Testis (tissue), 5 donors: Measurements from ENCODE around the gene PRKAA1. TPM values are rescaled to one million over a fixed set of nuclear protein-coding genes. Genes with fewer than 3 reads are reported as not detected.

ENCODE experiments used
- DNase-seq: peaks from one replicate; pipeline ENCODE4 v3.0.0-alpha.2; 2019
- H3K27ac ChIP-seq, 2 donors: fragments of 200-600 bp; sonication (generic); one replicate each; pipeline ENCODE4 v1.5.1; 2019
- H3K27me3 ChIP-seq: fragments of 200-600 bp; sonication (generic); one replicate; pipeline ENCODE4 v1.5.1; 2019
- H3K36me3 ChIP-seq: fragments of 200-600 bp; sonication (generic); one replicate; pipeline ENCODE4 v1.5.1; 2017; ENCODE audit warnings: low read depth; ENCODE audit errors: missing control alignments
- H3K4me1 ChIP-seq: fragments of 200-600 bp; sonication (generic); one replicate; pipeline ENCODE4 v1.5.1; 2019
- H3K4me3 ChIP-seq, 2 donors: fragments of 200-600 bp; sonication (generic); one replicate each; pipeline ENCODE4 v1.5.1; 2017 to 2019
- H3K9me3 ChIP-seq: fragments of 200-600 bp; sonication (generic); one replicate; pipeline ENCODE4 v1.5.1; 2017
- CTCF ChIP-seq, 3 experiments: fragments of 450-650 bp in 2 of 3; fragments of 200-600 bp in 1 of 3; sonication (generic) in 1 of 3; IDR thresholded peaks; one replicate each; pipeline ENCODE4 v1.5.1; 2016 to 2019; ENCODE audit warnings: antibody characterized with exemption in 3 of 3, mild to moderate bottlenecking in 2 of 3, moderate library complexity in 1 of 3
- POLR2A ChIP-seq: fragments of 450-650 bp; IDR thresholded peaks from one replicate; pipeline ENCODE4 v1.6.1; 2017; ENCODE audit warnings: antibody characterized with exemption, mild to moderate bottlenecking, moderate library complexity
- WGBS, 2 donors: methylation state at CpG; one replicate each; pipeline ENCODE4 v1.1.5; 2018; 5-methylcytosine and 5-hydroxymethylcytosine counted together
- intact Hi-C: fragments of 100-400 bp; cut with DNase I; formaldehyde crosslinking; loops from one replicate; pipeline ENCODE4 v1.15.1; 2023; ENCODE audit warnings: low total_unique reads
- long read RNA-seq, 2 donors: transcript quantifications; one replicate each; lab custom pipeline, GENCODE V29; 2026
- polyA plus RNA-seq: library from polyadenylated mRNA; stranded (reverse); fragments of 350-450 nt; fragmentation: Illumina TruSeq; extraction: RNeasy Lipid Tissue Mini Kit (QIAGEN cat#74804); gene quantifications from one replicate; pipeline ENCODE4 v1.2.3, GENCODE V29; 2014; ENCODE audit warnings: low read depth, low replicate concordance; ENCODE audit not compliant: insufficient read depth
- total RNA-seq, 2 donors: library from RNA; depleted of rRNA; stranded (reverse); fragments of >200 nt; gene quantifications; one replicate each; pipeline ENCODE4 v1.2.3, GENCODE V29; 2016

The PRKAA1 gene
- total RNA-seq: 10 to 100 TPM; 81.7 to 92.8 TPM
- polyA plus RNA-seq: 144 TPM
- long read RNA-seq, donor 1, full-length matches to known transcripts: 17 of 733 reads
- long read RNA-seq, donor 1, partial matches to known transcripts: 680 of 733 reads
- long read RNA-seq, donor 1, other reads (novel, unspliced or antisense): 36 of 733 reads
- long read RNA-seq, donor 2, full-length matches to known transcripts: 7 of 7 reads
- long read RNA-seq, donor 2, partial matches to known transcripts: 0 of 7 reads
- long read RNA-seq, donor 2, other reads (novel, unspliced or antisense): 0 of 7 reads

DNA sequence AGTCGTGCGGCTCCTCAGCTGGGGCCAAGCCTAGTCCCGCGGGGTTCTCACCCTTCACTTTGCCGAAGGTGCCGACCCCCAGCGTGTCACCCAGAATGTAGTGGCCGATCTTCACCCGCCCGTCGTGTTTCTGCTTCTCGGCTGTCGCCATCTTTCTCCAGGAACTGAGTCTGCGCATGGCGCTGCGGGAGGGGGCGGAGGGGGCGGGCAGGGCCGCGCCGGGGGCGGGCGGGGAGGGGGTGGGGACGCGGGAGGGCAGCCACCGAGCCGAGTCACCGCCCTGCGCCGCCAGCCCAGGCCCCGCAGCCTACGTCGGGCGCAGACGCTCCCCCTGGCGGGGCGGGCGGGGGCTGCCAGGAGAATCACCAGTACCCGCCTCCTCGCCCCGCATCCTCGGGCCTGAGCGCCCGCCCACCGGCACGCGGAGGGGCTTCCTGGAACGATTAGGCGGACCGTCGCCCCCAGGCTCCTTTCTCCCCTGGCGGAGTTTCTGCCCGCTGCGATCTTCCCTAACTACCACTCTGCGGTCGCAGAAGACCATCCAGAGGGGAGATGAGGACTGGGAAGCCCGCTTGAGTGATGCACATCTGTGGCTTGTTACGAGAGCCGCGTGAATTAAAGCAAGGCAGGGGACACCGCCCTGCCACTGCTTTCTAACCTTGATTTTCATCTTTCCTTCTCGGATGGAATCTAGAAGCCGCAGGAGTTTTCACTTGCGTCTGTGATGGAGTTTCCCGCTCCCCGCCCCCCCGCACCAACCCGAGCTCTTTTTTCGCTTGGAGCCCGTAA, at the start of gene PRKAA1:
TSS of gene PRKAA1 (minus strand) at position 363 of the 789 bp plus-strand sequence. CDS start at position 178, 185 bp downstream.
- intact Hi-C loops: no loop called here
- peak; percentile 8 for TF ChIP-seq POLR2A
- peak in 2 of 3 experiments; percentile 57 to 62 for TF ChIP-seq CTCF (IDR thresholded peaks at IDR 0.05)
- no peaks in the 10 kb centered on the region for H3K36me3 ChIP-seq
- H3K27me3 ChIP-seq: no peaks in the 10 kb centered on the region
- 0 to 1% methylated on average over 12 to 56 of the region's 70 CpGs for WGBS, 2 donors
- no peaks in the 10 kb centered on the region for H3K9me3 ChIP-seq
- peak; percentile 92 for DNase-seq
- peak within 1 kb of the TSS; percentile 66 to 96 for H3K4me3 ChIP-seq
- peaks cover 15% of the 10 kb centered on the region for H3K4me1 ChIP-seq
- H3K27ac ChIP-seq: peak within 1 kb of the TSS; percentile 94 to 96

DNA sequence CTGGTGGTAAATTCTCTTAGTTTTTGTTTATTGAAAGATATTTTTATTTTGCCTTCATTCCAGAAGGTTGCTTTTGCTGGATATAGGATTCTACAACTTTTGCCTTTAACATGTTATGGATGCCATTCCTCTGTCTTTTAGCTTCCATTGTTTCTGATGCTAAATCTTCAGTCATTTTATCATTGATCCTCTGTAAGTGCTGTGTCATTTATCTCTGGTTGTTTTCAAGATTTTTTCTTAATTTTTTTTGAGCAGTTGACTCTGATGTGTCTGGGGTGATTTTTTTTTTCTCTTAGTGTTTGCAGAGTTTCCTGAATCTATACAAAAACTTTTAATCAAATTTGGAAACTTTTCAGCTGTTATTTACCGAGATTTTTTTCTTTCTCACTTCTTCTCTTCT, 49.4 kb upstream of the PRKAA1 start:
- no peak overlapping the region for H3K27ac ChIP-seq
- H3K4me1 ChIP-seq: peaks cover 7% of the 10 kb centered on the region
- H3K36me3 ChIP-seq: no peaks in the 10 kb centered on the region
- no peaks in the 10 kb centered on the region for H3K27me3 ChIP-seq
- H3K9me3 ChIP-seq: no peaks in the 10 kb centered on the region
- intact Hi-C loops: no loop called here
- DNase-seq: no peak
- no peak overlapping the region for H3K4me3 ChIP-seq
- TF ChIP-seq POLR2A (no peak), CTCF (IDR thresholded peaks at IDR 0.05) (no peak)
- 93 to 95% methylated on average over 1 of the region's 1 CpG for WGBS, 2 donors

GRCh38 chr5:40846371-40846770, 48.2 kb upstream of the PRKAA1 start:
- H3K27ac ChIP-seq: no peak overlapping the region
- intact Hi-C loops: no loop called here
- H3K4me3 ChIP-seq: no peak overlapping the region
- no peaks in the 10 kb centered on the region for H3K9me3 ChIP-seq
- peaks cover 7% of the 10 kb centered on the region for H3K4me1 ChIP-seq
- TF ChIP-seq POLR2A: no peak
- TF ChIP-seq CTCF (IDR thresholded peaks at IDR 0.05): no peak
- 87 to 92% methylated on average over 2 of the region's 2 CpGs for WGBS, 2 donors
- no peaks in the 10 kb centered on the region for H3K36me3 ChIP-seq
- DNase-seq: no peak
- H3K27me3 ChIP-seq: no peaks in the 10 kb centered on the region

DNA sequence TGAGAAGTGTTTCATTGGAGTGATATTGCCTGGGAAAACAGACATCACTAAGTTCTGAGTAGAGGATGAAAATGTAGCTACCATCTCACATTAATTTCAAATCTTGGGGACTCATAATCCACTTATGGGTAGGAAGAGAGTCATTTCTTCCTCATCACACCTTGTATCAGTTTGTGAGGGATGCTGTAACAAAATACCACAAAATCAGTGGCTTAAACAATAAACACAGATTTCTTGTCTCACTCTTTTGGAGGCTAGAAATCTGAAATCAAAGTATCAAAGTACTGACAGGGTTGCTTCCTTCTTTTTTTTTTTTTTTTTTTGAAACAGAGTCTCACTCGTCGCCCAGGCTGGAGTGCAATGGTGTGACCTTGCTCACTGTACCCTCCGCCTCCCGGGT, 46.4 kb upstream of the PRKAA1 start:
- Histone ChIP-seq H3K4me3 (no peak overlapping the region), H3K9me3 (no peaks in the 10 kb centered on the region), H3K4me1 (peaks cover 7% of the 10 kb centered on the region), H3K36me3 (no peaks in the 10 kb centered on the region), H3K27ac (no peak overlapping the region), H3K27me3 (no peaks in the 10 kb centered on the region)
- intact Hi-C loops: no loop called here
- no peak for TF ChIP-seq POLR2A
- no peak for TF ChIP-seq CTCF (IDR thresholded peaks at IDR 0.05)
- DNase-seq: no peak
- 92 to 93% methylated on average over 4 of the region's 4 CpGs for WGBS, 2 donors
